HuH-7 (cell line): ENCODE data around the gene CFAP97D2.
"Not testable (repeated sequence)": the region's sequence is repeated elsewhere in the genome, so short reads cannot be mapped to it uniquely, and the experiment has no call there.

Experiments
- DNase-seq: peaks from one replicate; pipeline ENCODE4 v3.0.0; 2011; ENCODE audit warnings: low spot score

The CFAP97D2 gene

GRCh38 chr13:114158869-114159666, 20.0 kb upstream of the CFAP97D2 start:
- not testable (repeated sequence) for DNase-seq

GRCh38 chr13:114161028-114161556, 18.0 kb upstream of the CFAP97D2 start:
- no peak for DNase-seq

DNA sequence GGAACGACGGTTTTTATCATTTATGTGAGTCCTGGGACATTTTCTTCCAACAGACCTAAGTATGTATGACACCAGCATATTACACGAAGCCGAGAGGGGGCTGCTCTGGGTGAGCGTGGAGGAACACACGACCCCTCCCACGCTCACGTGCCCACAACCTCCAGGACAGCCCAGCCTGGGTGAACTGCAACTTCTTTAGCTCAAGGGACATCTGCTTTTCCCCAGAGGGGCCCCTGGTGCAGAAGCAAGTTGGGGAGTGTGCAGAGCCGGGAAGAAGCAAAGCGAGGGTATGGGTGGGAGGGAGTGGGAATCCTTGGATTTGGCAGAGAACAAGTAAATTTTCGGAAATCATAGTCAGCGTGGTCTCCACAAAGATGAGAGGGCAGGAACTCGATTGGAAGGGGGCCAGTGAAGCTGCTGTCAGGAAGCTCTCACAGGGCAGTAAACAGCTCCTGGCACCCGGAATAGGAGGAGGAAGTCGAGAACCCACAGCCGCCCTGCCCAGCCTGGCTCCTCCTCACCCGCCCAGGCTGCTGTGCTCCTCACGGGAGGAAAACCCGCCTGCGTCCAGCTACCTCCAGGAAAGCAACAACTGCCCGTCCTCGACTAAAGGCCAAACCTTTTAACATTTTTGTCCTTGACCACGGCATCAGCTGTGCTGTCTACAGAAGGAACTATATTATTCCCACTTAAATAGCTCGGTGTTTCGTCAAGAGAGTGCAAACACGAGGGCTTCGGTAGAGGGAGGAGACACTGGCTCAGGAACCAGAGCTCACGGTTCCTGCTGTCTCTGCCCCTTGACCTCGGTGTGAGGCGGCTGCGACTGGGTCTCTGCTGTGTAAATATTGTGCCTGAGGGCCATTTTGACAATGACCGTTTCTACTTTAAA, 17.2 kb upstream of the CFAP97D2 start:
- DNase-seq = peak; percentile 29

DNA sequence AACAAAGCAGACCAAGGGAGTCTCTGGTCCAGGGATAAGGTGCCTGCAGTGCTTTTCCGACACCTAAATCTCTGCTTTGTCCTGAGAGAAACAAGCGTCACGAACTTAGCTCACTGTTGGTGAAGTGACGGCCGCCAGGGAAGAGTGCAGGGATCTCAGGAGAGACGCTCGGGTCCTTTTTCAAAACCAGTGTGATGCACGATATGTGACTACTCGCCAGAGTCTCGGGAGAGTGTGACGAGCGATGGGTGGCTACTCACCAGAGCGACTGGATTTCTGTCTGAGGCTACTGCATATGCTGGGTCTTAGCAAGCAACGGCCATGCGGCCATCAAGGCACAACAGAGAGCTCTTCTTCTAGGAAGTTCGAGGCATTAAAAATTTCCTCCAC, 16.5 kb upstream of the CFAP97D2 start:
- DNase-seq = no peak

- DNase-seq = no peak
Measured at GRCh38 chr13:114164053-114164452, 15.0 kb upstream of the CFAP97D2 start.

DNA sequence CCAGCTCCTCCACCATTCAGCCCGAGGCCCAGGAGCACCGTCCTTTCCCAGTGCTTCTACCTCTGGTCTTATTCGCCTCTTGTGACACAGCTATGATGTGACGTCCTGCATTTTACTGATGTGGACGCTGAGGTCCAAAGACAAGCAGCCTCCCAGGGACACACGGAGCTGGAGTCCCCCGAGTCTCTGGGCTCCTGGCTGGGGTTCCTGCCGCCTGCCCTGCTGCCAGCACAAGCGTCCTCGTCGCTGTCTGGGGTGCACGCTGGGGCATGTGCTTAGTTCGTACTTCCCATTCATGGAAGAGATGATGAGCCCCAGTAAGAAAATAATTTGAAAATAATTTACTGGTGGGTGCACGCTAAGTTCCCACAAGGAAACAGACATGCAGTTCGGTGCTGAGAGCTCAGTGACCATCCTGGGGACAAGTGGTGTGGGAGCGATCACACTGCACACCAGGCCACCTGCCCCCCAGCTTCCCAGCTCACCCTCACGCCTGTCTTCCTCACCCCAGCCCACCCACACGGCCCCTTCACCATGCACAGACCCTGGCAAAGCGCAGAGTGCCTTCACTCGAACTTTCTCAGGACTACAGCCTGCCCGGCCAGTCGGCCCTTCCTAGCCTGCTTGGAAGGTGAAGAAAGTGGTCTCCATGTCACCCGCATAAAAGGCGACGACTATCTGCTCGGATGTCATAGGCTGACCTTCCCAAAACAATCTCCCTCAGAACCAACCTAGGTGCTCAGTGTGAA, 14.2 kb upstream of the CFAP97D2 start:
- peak; percentile 6 for DNase-seq

DNA sequence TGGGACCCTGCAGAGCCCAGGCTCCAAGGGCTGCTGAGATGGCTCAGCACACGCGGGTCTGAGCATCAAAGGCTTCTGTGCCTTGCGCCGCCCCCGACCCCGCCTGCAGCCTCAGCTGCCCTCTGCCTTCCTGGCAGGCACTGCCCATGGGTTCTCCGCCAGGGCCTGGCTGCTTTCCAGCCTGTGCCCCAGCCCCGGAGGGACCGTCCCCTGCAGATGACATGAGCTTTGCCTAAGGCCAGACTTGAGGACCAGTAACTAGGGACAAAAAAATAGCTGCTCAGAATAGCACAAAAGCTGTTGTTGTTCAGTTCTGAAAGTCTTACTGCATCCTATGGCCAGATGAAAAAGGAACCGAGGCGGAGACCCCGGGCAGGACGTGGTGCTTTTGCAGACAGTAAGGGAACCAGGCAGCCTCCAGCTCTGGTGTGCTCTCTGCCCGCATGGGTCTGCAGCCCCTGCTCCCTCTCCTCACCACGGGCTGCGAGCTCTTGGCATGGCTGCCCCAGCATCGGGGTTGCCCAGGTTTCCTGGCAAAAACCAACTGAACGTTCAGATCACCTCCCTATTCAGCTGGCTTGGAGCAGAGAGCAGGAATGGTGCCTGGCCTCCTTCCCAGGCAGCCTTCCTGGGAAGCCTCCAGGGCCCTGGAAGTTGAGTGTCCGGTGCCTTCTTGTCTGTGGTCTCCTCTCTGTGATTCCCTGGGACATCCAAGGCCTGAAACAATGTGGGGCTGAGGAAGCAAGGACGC, 12.5 kb upstream of the CFAP97D2 start:
- no peak for DNase-seq

- no peak for DNase-seq
Measured at GRCh38 chr13:114167426-114167825, 11.6 kb upstream of the CFAP97D2 start.

DNA sequence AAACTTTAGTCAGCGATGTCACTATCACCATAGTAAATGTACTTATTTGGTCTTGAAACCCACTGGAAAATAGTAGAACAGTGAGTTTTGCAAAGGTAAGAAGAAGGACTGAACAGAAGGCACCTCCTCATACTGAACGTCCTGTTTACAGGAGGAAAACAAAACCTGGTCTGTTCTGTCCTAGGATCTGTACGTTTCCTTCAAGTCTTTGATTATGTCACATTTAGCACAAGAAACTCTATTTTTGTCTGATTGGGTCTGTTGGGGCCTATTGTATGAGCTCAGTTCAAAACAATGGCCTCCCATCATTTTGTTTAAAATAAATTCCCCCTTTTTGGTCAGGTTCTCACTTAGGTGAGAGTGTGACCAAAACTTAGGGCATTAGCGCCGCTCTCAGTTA, 11.2 kb upstream of the CFAP97D2 start:
- no peak for DNase-seq

DNA sequence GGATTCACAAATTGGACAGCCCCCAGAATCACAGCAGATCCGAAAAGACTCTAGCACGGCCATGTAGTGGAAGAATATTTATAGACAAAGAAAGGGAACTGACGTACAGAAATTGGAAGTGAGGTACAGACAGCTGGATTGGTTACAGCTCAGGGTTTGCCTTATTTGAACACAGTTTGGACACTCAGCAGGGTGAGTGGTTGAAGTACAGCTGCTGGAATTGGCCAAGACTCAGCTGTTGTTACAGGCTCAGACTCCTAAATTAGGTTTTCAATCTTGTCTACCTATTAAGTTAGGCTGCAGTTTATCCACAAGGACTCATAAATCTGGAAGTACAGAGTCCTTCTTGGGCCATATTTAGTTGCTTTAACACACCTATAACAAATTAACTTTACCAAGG, 5.8 kb upstream of the CFAP97D2 start:
- DNase-seq = no peak

DNA sequence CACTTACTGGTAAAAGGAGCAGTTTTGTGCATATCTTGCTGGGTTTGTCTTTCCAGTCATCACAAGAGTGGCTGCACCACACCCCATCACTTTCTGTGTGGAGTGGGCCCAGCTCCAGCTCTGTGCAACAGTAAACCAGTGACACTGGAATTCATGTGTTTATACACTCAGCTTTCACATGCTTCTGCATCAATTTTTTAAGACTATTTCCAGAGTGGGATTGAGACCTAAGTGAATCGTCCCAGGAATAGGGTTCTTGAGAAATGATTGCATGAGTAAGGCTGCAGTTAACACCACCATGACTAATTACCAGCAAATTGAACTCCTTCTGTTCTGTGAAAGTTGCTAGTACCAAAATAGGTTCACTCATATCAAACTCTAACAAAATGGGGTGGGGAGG, 5.3 kb upstream of the CFAP97D2 start:
- no peak for DNase-seq

- DNase-seq = no peak
Measured at GRCh38 chr13:114174529-114174961, 4.5 kb upstream of the CFAP97D2 start.

- DNase-seq = not testable (repeated sequence)
Measured at GRCh38 chr13:114176359-114176902, 2.6 kb upstream of the CFAP97D2 start.

DNA sequence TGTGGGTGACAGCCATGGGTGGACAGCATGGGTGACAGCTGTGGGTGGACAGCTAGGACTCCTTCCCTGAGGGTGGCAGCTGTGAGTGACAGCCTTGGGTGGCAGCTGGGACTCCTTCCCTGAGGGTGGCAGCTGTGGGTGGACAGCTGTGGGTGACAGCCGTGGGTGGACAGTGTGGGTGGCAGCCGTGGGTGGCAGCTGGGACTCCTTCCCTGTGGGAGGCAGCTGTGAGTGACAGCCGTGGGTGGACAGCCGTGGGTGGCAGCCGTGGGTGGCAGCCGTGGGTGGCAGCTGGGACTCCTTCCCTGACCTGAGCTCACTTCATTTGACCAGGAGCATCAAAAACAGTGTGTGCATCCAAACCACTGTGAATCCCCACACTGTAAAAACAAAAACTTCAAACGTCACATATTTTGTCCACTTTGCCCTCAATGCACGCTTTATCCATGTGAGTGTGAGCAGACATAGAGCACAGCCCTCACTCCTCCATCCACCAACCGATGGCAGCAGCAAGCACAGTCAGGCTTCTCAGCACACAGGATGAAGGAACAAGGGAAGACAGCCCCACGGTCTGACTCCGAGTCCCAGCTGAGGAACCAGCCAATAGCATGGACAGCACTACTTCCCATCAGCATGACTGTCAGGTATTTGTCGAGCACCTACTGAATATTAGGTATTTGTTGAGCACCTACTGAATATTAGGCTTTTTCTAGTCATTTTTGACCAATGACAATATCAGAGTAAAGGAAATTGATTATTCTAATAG, 1.6 kb upstream of the CFAP97D2 start:
- DNase-seq = no peak

- no peak for DNase-seq
Measured at GRCh38 chr13:114185182-114185971, 6.3 kb downstream of the CFAP97D2 start.

- no peak for DNase-seq
Measured at GRCh38 chr13:114194853-114195252, 15.8 kb downstream of the CFAP97D2 start.

DNA sequence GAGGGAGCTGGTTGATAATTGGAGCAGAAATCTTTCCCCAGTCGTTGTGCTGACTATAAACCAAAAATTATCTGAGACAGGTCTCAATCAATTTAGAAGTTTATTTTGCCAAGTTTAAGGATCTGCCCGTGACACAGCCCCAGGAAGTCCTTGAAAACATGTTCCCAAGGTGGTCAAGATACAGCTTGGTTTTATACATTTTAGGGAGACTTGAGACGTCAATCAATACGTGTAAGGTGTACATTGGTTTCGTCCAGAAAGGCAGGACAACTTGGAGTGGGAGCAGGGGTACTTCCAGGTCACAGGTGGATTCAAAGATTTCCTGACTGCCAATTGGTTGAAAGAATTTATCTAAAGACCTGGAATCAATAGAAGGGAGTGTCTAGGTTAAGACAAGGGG, 17.6 kb downstream of the CFAP97D2 start:
- no peak for DNase-seq

DNA sequence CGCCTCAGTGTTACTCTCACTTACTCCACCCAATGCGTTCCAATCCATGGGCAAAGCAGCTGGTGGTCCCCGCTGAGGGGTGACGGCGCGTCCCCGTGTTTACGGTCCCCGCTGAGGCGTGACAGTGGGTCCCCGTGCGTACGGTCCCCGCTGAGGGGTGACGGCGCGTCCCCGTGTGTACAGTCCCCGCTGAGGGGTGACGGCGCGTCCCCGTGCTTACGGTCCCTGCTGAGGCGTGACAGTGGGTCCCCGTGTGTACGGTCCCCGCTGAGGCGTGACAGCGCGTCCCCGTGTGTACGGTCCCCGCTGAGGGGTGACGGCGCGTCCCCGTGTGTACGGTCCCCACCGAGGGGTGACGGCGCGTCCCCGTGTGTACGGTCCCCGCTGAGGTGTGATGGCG, 19.5 kb downstream of the CFAP97D2 start:
- DNase-seq = no peak

- not testable (repeated sequence) for DNase-seq
Measured at GRCh38 chr13:114199526-114199925, 20.5 kb downstream of the CFAP97D2 start.

- no peak for DNase-seq
Measured at GRCh38 chr13:114199954-114200353, 20.9 kb downstream of the CFAP97D2 start.
